ENCODE data around the gene INKA2. TPM values are rescaled to one million over a fixed set of nuclear protein-coding genes. Genes with fewer than 3 reads are reported as not detected.

The INKA2 gene
- total RNA-seq, 1 donor, result 4.3 TPM

DNA sequence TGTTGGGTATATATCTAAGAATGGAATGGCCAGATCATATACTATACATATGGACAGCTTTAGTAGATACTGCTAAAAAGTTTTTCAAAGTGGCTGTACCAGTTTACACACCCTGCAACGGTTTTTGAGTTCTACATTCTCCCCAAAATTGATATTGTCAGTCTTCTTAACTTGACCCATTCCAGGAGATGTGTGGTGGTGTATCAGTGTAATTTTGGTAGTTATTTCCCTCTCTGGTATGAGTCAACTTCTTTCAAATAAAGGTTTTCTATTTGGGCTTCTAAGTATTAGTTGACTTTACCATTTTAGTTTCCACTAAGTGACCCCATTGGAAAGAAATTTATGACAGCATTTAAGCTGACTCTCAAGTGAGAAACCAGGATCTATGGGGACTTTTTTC, 29.2 kb downstream of the INKA2 start:
- no peak for DNase-seq (ENCODE audit: low read depth)
- no peak overlapping the region for H3K4me3 ChIP-seq (ENCODE audit: low read depth, low read length)
- TF ChIP-seq CTCF (IDR thresholded peaks at IDR 0.05; ENCODE audit: insufficient read depth, low read depth, low read length), result no peak

DNA sequence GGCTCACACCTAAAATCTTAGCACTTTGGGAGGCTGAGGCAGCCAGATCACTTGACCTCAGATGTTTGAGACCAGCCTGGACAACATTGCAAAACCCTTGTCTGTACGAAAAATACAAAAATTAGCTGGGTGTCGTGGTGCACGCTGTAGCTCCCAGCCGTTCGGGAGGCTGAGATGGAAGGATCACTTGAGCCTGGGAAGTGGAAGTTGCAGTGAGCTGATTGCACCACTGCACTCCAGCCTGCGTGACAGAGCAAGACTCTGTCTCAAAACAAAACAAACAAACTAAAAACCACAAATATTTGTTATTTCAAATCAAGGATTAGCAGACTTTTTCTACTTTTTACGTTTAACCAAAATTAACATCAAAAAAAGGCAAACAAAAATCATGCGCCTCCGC, 31.3 kb downstream of the INKA2 start:
- DNase-seq (ENCODE audit: low read depth), result peak; percentile 90
- no peak overlapping the region for H3K4me3 ChIP-seq (ENCODE audit: low read depth, low read length)
- TF ChIP-seq CTCF (IDR thresholded peaks at IDR 0.05; ENCODE audit: insufficient read depth, low read depth, low read length), result no peak

DNA sequence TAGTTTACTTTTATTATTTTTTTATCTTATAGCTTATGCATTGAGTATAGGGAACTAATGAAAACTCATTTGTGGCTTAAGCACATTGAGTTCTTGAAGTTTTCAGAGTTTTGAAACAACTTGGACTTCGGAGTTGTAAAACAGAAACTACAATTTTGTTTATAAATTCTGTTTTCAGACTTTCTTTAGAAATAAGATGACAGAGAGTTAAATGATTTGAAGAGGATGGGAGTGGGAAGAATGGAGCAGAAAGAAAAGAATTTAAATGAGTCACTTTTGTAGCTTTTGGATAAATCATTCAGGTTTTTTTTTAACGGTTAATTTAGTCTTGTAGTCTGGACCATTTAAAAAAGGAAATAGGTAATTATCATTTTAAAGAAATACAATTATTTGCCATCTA, 32.3 kb downstream of the INKA2 start:
- TF ChIP-seq CTCF (IDR thresholded peaks at IDR 0.05; ENCODE audit: insufficient read depth, low read depth, low read length), result no peak
- H3K4me3 ChIP-seq (ENCODE audit: low read depth, low read length), result no peak overlapping the region
- DNase-seq (ENCODE audit: low read depth), result peak; percentile 48

GRCh38 chr1:111705841-111706240, 33.4 kb downstream of the INKA2 start:
- TF ChIP-seq CTCF (IDR thresholded peaks at IDR 0.05; ENCODE audit: insufficient read depth, low read depth, low read length), result no peak
- H3K4me3 ChIP-seq (ENCODE audit: low read depth, low read length), result no peak overlapping the region
- DNase-seq (ENCODE audit: low read depth), result peak; percentile 69

DNA sequence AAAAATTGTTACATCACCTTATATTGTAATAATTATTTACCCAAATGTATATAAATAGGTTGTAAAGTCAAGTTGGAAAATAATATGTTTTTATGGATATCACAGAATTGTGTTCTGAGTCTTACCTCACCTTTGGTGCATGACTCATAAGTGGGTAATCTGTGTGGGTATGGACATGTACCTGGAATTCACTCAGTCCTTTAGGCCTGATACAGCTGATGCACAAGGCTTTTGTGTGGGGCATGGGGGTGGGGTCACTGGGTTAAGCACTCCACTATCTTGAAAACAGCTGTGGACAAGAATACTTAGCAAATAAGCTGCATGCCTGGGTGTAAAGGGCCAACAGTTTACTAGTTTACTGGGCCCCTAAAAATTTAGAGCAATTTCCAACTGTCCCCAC, 34.4 kb downstream of the INKA2 start:
- H3K4me3 ChIP-seq (ENCODE audit: low read depth, low read length), result no peak overlapping the region
- peak; percentile 50 for DNase-seq (ENCODE audit: low read depth)
- TF ChIP-seq CTCF (IDR thresholded peaks at IDR 0.05; ENCODE audit: insufficient read depth, low read depth, low read length), result no peak

DNA sequence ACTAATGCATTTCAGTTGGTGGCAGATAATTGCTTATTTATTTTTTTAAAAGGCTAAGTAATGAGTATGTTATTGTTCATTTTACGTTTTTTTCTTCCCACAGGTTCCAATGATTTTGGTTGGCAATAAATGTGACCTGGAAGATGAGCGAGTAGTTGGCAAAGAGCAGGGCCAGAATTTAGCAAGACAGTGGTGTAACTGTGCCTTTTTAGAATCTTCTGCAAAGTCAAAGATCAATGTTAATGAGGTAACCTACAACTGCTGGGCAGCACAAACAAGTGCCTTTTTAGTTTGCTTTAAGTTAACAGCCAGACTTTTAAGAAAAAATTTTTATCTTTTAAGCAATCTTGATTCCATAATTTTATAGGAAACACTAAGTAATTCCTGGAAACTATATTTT, 35.0 kb downstream of the INKA2 start:
- DNase-seq (ENCODE audit: low read depth), result no peak
- no peak overlapping the region for H3K4me3 ChIP-seq (ENCODE audit: low read depth, low read length)
- TF ChIP-seq CTCF (IDR thresholded peaks at IDR 0.05; ENCODE audit: insufficient read depth, low read depth, low read length), result no peak

DNA sequence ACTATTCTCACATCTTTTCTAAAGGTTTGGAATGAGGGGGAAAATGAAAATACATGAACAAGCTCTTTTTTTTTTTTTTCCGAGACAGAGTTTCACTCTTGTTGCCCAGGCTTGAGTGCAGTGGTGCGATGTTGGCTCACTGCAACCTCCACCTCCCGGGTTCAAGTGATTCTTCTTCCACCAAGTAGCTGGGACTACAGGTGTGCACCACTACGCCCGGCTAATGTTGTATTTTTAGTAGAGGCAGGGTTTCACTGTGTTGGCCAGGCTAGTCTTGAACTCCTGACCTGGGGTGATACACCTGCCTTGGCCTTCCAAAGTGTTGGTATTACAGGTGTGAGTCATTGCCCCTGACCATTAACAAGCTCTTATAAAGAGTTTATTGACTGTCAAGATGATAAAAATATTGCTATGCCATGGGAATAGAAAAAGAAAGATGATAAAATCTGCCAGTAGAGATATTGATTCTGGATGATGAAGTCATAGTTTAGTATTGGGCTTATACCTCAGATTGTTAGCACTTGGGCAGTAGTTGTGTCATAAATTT, 36.6 kb downstream of the INKA2 start:
- no peak for DNase-seq (ENCODE audit: low read depth)
- TF ChIP-seq CTCF (IDR thresholded peaks at IDR 0.05; ENCODE audit: insufficient read depth, low read depth, low read length), result no peak
- H3K4me3 ChIP-seq (ENCODE audit: low read depth, low read length), result no peak overlapping the region
